ENCODE measurements around the gene ARHGEF40. TPM values are rescaled to one million over a fixed set of nuclear protein-coding genes. Genes with fewer than 3 reads are reported as not detected.

The ARHGEF40 gene
- total RNA-seq, 8 experiments from 2014 or later, result 15.0 to 61.4 (median 24.8) TPM

GRCh38 chr14:21109377-21110138 lies 39.5 kb downstream of the ARHGEF40 start:
- Histone ChIP-seq H3K4me1 (replicated peaks in 1 of 2) (peaks cover 20 to 28% of the 10 kb centered on the region in 2 donors), H3K27ac (no peak overlapping the region), H3K4me3 (no peak overlapping the region)
- in situ Hi-C loops (cut with MboI; ENCODE audit: low pct_unique_long_range_greater_than_20kb in 2 of 9, low sequenced_read_pairs in 9 of 9, unreplicated experiment in 9 of 9), result loop anchor here in 1 of 9 experiments (25.0 kb wide), 1 partner anchor 97 kb away; no protein-coding TSS in a partner anchor
- peak in 1 of 8 experiments; percentile 30 for ATAC-seq (replicated peaks in 6 of 8)
- 50 to 93% (median 85%) methylated on average over 1 to 4 of the region's 6 CpGs; no CpG with 5 or more reads in 2 of the 10 experiments for WGBS, 10 experiments

GRCh38 chr14:21112255-21112654 lies 42.2 kb downstream of the ARHGEF40 start:
- in situ Hi-C loops (cut with MboI; ENCODE audit: low pct_unique_long_range_greater_than_20kb in 2 of 9, low sequenced_read_pairs in 9 of 9, unreplicated experiment in 9 of 9), result loop anchor here in 1 of 9 experiments (25.0 kb wide), 1 partner anchor 100 kb away; no protein-coding TSS in a partner anchor
- 14 to 86% (median 57%) methylated on average over 1 to 4 of the region's 4 CpGs; no CpG with 5 or more reads in 1 of the 10 experiments for WGBS, 10 experiments
- no peak overlapping the region for H3K4me3 ChIP-seq
- ATAC-seq (replicated peaks in 6 of 8), result peak in 5 of 8 experiments; percentile 11 to 74 (median 53)
- H3K27ac ChIP-seq, result no peak overlapping the region
- peaks cover 0 to 8% of the 10 kb centered on the region in 2 donors for H3K4me1 ChIP-seq (replicated peaks in 1 of 2)

- 0 to 100% (median 84%) methylated on average over 1 to 2 of the region's 2 CpGs; no CpG with 5 or more reads in 2 of the 10 experiments for WGBS, 10 experiments
- no peak overlapping the region for H3K4me3 ChIP-seq
- in situ Hi-C loops (cut with MboI; ENCODE audit: low pct_unique_long_range_greater_than_20kb in 2 of 9, low sequenced_read_pairs in 9 of 9, unreplicated experiment in 9 of 9), result loop anchor here in 1 of 9 experiments (25.0 kb wide), 1 partner anchor 101 kb away; no protein-coding TSS in a partner anchor
- peak in 2 of 8 experiments; percentile 54 to 66 for ATAC-seq (replicated peaks in 6 of 8)
- no peak overlapping the region for H3K27ac ChIP-seq
- peaks cover 0 to 6% of the 10 kb centered on the region in 2 donors for H3K4me1 ChIP-seq (replicated peaks in 1 of 2)
Measured at GRCh38 chr14:21113369-21113768, 43.3 kb downstream of the ARHGEF40 start.

GRCh38 chr14:21118933-21119332 lies 48.8 kb downstream of the ARHGEF40 start:
- H3K27ac ChIP-seq, result no peak overlapping the region
- ATAC-seq (replicated peaks in 6 of 8), result no peak
- H3K4me3 ChIP-seq, result no peak overlapping the region
- H3K4me1 ChIP-seq (replicated peaks in 1 of 2), result no peaks in the 10 kb centered on the region
- in situ Hi-C loops (cut with MboI; ENCODE audit: low pct_unique_long_range_greater_than_20kb in 2 of 9, low sequenced_read_pairs in 9 of 9, unreplicated experiment in 9 of 9), result loop anchor here in 1 of 9 experiments (25.0 kb wide), 1 partner anchor 107 kb away; no protein-coding TSS in a partner anchor
- WGBS, 10 experiments, result 73 to 100% (median 92%) methylated on average over 1 to 3 of the region's 3 CpGs

- 36 to 95% (median 76%) methylated on average over 2 to 6 of the region's 6 CpGs; no CpG with 5 or more reads in 1 of the 10 experiments for WGBS, 10 experiments
- in situ Hi-C loops (cut with MboI; ENCODE audit: low pct_unique_long_range_greater_than_20kb in 2 of 9, low sequenced_read_pairs in 9 of 9, unreplicated experiment in 9 of 9), result loop anchor here in 1 of 9 experiments (25.0 kb wide), 1 partner anchor 108 kb away; no protein-coding TSS in a partner anchor
Measured at GRCh38 chr14:21120686-21121085, 50.6 kb downstream of the ARHGEF40 start.

GRCh38 chr14:21121122-21121521 lies 51.0 kb downstream of the ARHGEF40 start:
- in situ Hi-C loops (cut with MboI; ENCODE audit: low pct_unique_long_range_greater_than_20kb in 2 of 9, low sequenced_read_pairs in 9 of 9, unreplicated experiment in 9 of 9), result loop anchor here in 1 of 9 experiments (25.0 kb wide), 1 partner anchor 109 kb away; no protein-coding TSS in a partner anchor
- ATAC-seq (replicated peaks in 6 of 8), result no peak
- WGBS, 10 experiments, result 30 to 92% (median 71%) methylated on average over 1 of the region's 1 CpG; no CpG with 5 or more reads in 3 of the 10 experiments
- H3K4me3 ChIP-seq, result no peak overlapping the region
- no peak overlapping the region for H3K27ac ChIP-seq
- H3K4me1 ChIP-seq (replicated peaks in 1 of 2), result no peaks in the 10 kb centered on the region

More at GRCh38 chr14:21120686-21121085, 50.6 kb downstream of the ARHGEF40 start:
- H3K4me3 ChIP-seq, result no peak overlapping the region
- ATAC-seq (replicated peaks in 6 of 8), result no peak
- no peaks in the 10 kb centered on the region for H3K4me1 ChIP-seq (replicated peaks in 1 of 2)
- H3K27ac ChIP-seq, result no peak overlapping the region

GRCh38 chr14:21123429-21123828 lies 53.3 kb downstream of the ARHGEF40 start:
- Histone ChIP-seq H3K4me1 (replicated peaks in 1 of 2) (no peaks in the 10 kb centered on the region), H3K27ac (no peak overlapping the region), H3K4me3 (no peak overlapping the region)
- 0 to 100% (median 87%) methylated on average over 1 of the region's 1 CpG; no CpG with 5 or more reads in 2 of the 10 experiments for WGBS, 10 experiments
- in situ Hi-C loops (cut with MboI; ENCODE audit: low pct_unique_long_range_greater_than_20kb in 2 of 9, low sequenced_read_pairs in 9 of 9, unreplicated experiment in 9 of 9), result loop anchor here in 1 of 9 experiments (25.0 kb wide), 1 partner anchor 111 kb away; no protein-coding TSS in a partner anchor
- no peak for ATAC-seq (replicated peaks in 6 of 8)

- Histone ChIP-seq H3K4me3 (no peak overlapping the region), H3K4me1 (replicated peaks in 1 of 2) (no peaks in the 10 kb centered on the region), H3K27ac (no peak overlapping the region)
- 0 to 67% (median 41%) methylated on average over 1 of the region's 1 CpG; no CpG with 5 or more reads in 2 of the 10 experiments for WGBS, 10 experiments
- peak in 3 of 8 experiments; percentile 97 to 99 (median 98) for ATAC-seq (replicated peaks in 6 of 8)
- in situ Hi-C loops (cut with MboI; ENCODE audit: low pct_unique_long_range_greater_than_20kb in 2 of 9, low sequenced_read_pairs in 9 of 9, unreplicated experiment in 9 of 9), result no loop called here
Measured at GRCh38 chr14:21133901-21134300, 63.8 kb downstream of the ARHGEF40 start.

- Histone ChIP-seq H3K27ac (no peak overlapping the region), H3K4me3 (no peak overlapping the region), H3K4me1 (replicated peaks in 1 of 2) (no peaks in the 10 kb centered on the region)
- in situ Hi-C loops (cut with MboI; ENCODE audit: low pct_unique_long_range_greater_than_20kb in 2 of 9, low sequenced_read_pairs in 9 of 9, unreplicated experiment in 9 of 9), result no loop called here
- no peak for ATAC-seq (replicated peaks in 6 of 8)
- 0 to 50% (median 0%) methylated on average over 1 of the region's 1 CpG; no CpG with 5 or more reads in 1 of the 10 experiments for WGBS, 10 experiments
Measured at GRCh38 chr14:21136024-21136423, 65.9 kb downstream of the ARHGEF40 start.

Other genes with a start within 250 kb of the ARHGEF40 start
- not detected for gene RNASE3, start 178.9 kb upstream of the ARHGEF40 start, total RNA-seq
- gene RNASE2, start 114.8 kb upstream of the ARHGEF40 start, total RNA-seq, result 10 to 100 TPM in 1 of 8 experiments, not detected in 7; 19.0 TPM
- gene METTL17, start 80.3 kb upstream of the ARHGEF40 start, total RNA-seq, result 100 to 1,000 TPM in 1 of 8 experiments, 10 to 100 TPM in 7; 30.2 to 119 (median 58.5) TPM
- gene SLC39A2, start 71.0 kb upstream of the ARHGEF40 start, total RNA-seq, result under 1 TPM in 4 of 8 experiments, not detected in 4; 0.11 to 0.47 (median 0.39) TPM
- 10 to 100 TPM in 5 of 8 experiments, 1 to 10 TPM in 3; 4.1 to 51.8 (median 13.7) TPM for gene NDRG2, start 45.2 kb upstream of the ARHGEF40 start, total RNA-seq
- gene TPPP2, start 40.1 kb upstream of the ARHGEF40 start, total RNA-seq, result under 1 TPM in 3 of 8 experiments, not detected in 5; 0.18 to 0.62 (median 0.38) TPM
- under 1 TPM in 3 of 8 experiments, not detected in 5; 0.17 to 0.90 (median 0.70) TPM for gene RNASE13, start 35.5 kb upstream of the ARHGEF40 start, total RNA-seq
- under 1 TPM in 4 of 8 experiments, not detected in 4; 0.14 to 0.40 (median 0.29) TPM for gene RNASE7, start 27.9 kb upstream of the ARHGEF40 start, total RNA-seq
- under 1 TPM in 2 of 8 experiments, not detected in 6; 0.22 to 0.95 TPM for gene RNASE8, start 12.5 kb upstream of the ARHGEF40 start, total RNA-seq
- 10 to 100 TPM; 10.5 to 42.7 (median 17.2) TPM for gene ZNF219, start 28.4 kb downstream of the ARHGEF40 start, total RNA-seq
- 1 to 10 TPM in 4 of 8 experiments, under 1 TPM in 4; 0.37 to 2.5 (median 1.0) TPM for gene TMEM253, start 30.8 kb downstream of the ARHGEF40 start, total RNA-seq
- under 1 TPM in 6 of 8 experiments, not detected in 2; 0.04 to 0.47 (median 0.20) TPM for gene OR5AU1, start 85.8 kb downstream of the ARHGEF40 start, total RNA-seq
- gene HNRNPC, start 199.1 kb downstream of the ARHGEF40 start, total RNA-seq, result 1,000 to 10,000 TPM in 1 of 8 experiments, 100 to 1,000 TPM in 7; 566 to 1,062 (median 843) TPM
- gene RPGRIP1, start 209.8 kb downstream of the ARHGEF40 start, total RNA-seq, result under 1 TPM in 6 of 8 experiments, not detected in 2; 0.33 to 0.92 (median 0.52) TPM

All from motor neuron (in vitro differentiated cells).